K562 (cell line): ENCODE measurements around the gene TTC28. TPM values are rescaled to one million over a fixed set of nuclear protein-coding genes. Genes with fewer than 3 reads are reported as not detected.

Experiments used
- E2F4 ChIP-seq: sonication (generic); formaldehyde crosslinking; IDR thresholded peaks from 2 replicates; pipeline ENCODE4 v1.8.0; 2022; ENCODE audit warnings: mild to moderate bottlenecking, low read depth, missing genetic modification reagents
- GTF2A2 ChIP-seq: IDR thresholded peaks from 2 replicates; pipeline ENCODE4 v1.6.1; 2016; ENCODE audit warnings: mild to moderate bottlenecking, missing genetic modification characterization, missing compliant biosample characterization
- KAT8 ChIP-seq: fragments of 450-650 bp; IDR thresholded peaks from 2 replicates; pipeline ENCODE4 v1.6.1; 2016; ENCODE audit warnings: low read depth, mild to moderate bottlenecking
- NFYB ChIP-seq: IDR thresholded peaks from 2 replicates; pipeline ENCODE4 v1.6.1; 2011; ENCODE audit warnings: mild to moderate bottlenecking, moderate library complexity; ENCODE audit not compliant: insufficient read length; ENCODE audit errors: extremely low read depth
- ZFP30 ChIP-seq: fragments of 250-450 bp; sonication (Bioruptor Pico); IDR thresholded peaks from 2 replicates; pipeline ENCODE4 v1.8.0; 2022; ENCODE audit warnings: moderate library complexity, mild to moderate bottlenecking, inconsistent platforms, borderline replicate concordance
- ZKSCAN1 ChIP-seq: fragments of 150-350 bp; IDR thresholded peaks from 2 replicates; pipeline ENCODE4 v1.6.1; 2016; ENCODE audit warnings: low read depth, low read length
- ZNF184 ChIP-seq: sonication (generic); formaldehyde crosslinking; IDR thresholded peaks from 2 replicates; pipeline ENCODE4 v1.5.0; 2020; ENCODE audit warnings: missing genetic modification reagents
- ZNF239 ChIP-seq: fragments of 250-450 bp; sonication (Bioruptor Pico); IDR thresholded peaks from 2 replicates; pipeline ENCODE4 v1.4.0; 2020; ENCODE audit warnings: mild to moderate bottlenecking
- ZNF551 ChIP-seq: fragments of 250-450 bp; sonication (Bioruptor Pico); IDR thresholded peaks from 2 replicates; pipeline ENCODE4 v1.5.0; 2021; ENCODE audit warnings: mild to moderate bottlenecking, moderate library complexity
- ZNF586 ChIP-seq: fragments of 450-650 bp; formaldehyde crosslinking; conservative IDR thresholded peaks from 2 replicates; pipeline ENCODE4 v1.4.0; 2020; ENCODE audit warnings: mild to moderate bottlenecking, moderate library complexity
- ZNF592 ChIP-seq: fragments of 450-650 bp; IDR thresholded peaks from 2 replicates; pipeline ENCODE4 v1.6.1; 2017; ENCODE audit warnings: antibody characterized with exemption, mild to moderate bottlenecking
- polyA plus RNA-seq, 8 experiments: library from polyadenylated mRNA; depleted of rRNA in 4 of 8; stranded (reverse) in 5 of 8; unstranded in 3 of 8; fragments of >200 nt; fragmentation: Nextera tagmentation in 2 of 8; fragmentation: Illumina TruSeq in 1 of 8; extraction: Ambion mirVana in 2 of 8; extraction: Trizol in 1 of 8; gene quantifications; 2 replicates each; pipeline versions ENCODE4 v1.2.1 to v1.2.3, GENCODE V29; 2011 to 2014; ENCODE audit warnings: inconsistent platforms in 1 of 8, missing spikeins in 1 of 8
- total RNA-seq, 7 experiments: library from RNA; depleted of rRNA in 6 of 7; stranded (reverse); fragments of >200 nt in 6 of 7; fragmentation: Illumina TruSeq in 2 of 7; extraction: Trizol in 2 of 7; gene quantifications; 2 replicates each; pipeline versions ENCODE4 v1.2.1 to v1.2.3, GENCODE V29; 2011 to 2021; ENCODE audit warnings: low replicate concordance in 1 of 7
- TF ChIP-seq, protein P1 (sequence below): fragments of 450-650 bp; IDR thresholded peaks from 2 replicates; pipeline ENCODE4 v1.6.1; 2018; ENCODE audit not compliant: partially characterized antibody
- TF ChIP-seq, protein P2 (sequence below): fragments of 250-450 bp; sonication (Bioruptor Pico); IDR thresholded peaks from 2 replicates; pipeline ENCODE4 v1.4.0; 2020; ENCODE audit warnings: borderline replicate concordance

TTC28 gene
- total and polyA plus RNA-seq, 9 of the 15 experiments (the other 6 are each of a cell fraction or from before 2014, with no cell fraction given): 0.22 to 10.7 (median 3.1) TPM

DNA sequence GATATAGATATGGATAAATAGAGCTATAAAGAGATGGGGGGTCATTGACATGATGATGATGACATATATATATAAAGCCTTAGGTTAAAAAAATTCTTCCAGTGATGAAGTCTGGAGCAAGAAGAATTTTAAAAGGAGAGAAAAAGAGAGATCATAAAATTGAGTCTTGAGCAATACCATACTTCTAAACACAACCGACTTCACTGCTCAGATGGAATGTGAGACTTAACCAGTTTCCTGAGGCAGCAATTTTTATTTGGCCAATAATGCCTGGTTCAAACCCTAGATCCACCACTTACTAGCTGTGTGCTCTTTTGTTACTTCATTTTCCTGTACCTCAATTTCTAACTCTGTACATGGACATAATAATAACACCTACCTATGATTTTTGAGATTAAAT lies 229.5 kb downstream of the TTC28 start (continued):
- TF ChIP-seq, protein P1, sequence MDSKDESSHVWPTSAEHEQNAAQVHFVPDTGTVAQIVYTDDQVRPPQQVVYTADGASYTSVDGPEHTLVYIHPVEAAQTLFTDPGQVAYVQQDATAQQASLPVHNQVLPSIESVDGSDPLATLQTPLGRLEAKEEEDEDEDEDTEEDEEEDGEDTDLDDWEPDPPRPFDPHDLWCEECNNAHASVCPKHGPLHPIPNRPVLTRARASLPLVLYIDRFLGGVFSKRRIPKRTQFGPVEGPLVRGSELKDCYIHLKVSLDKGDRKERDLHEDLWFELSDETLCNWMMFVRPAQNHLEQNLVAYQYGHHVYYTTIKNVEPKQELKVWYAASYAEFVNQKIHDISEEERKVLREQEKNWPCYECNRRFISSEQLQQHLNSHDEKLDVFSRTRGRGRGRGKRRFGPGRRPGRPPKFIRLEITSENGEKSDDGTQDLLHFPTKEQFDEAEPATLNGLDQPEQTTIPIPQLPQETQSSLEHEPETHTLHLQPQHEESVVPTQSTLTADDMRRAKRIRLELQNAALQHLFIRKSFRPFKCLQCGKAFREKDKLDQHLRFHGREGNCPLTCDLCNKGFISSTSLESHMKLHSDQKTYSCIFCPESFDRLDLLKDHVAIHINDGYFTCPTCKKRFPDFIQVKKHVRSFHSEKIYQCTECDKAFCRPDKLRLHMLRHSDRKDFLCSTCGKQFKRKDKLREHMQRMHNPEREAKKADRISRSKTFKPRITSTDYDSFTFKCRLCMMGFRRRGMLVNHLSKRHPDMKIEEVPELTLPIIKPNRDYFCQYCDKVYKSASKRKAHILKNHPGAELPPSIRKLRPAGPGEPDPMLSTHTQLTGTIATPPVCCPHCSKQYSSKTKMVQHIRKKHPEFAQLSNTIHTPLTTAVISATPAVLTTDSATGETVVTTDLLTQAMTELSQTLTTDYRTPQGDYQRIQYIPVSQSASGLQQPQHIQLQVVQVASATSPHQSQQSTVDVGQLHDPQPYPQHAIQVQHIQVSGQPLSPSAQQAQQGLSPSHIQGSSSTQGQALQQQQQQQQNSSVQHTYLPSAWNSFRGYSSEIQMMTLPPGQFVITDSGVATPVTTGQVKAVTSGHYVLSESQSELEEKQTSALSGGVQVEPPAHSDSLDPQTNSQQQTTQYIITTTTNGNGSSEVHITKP: no peak
- TF ChIP-seq ZFP30 (CRISPR knock-in tag): no peak
- no peak for TF ChIP-seq ZKSCAN1
- TF ChIP-seq ZNF239 (CRISPR knock-in tag): no peak
- TF ChIP-seq, protein P2, sequence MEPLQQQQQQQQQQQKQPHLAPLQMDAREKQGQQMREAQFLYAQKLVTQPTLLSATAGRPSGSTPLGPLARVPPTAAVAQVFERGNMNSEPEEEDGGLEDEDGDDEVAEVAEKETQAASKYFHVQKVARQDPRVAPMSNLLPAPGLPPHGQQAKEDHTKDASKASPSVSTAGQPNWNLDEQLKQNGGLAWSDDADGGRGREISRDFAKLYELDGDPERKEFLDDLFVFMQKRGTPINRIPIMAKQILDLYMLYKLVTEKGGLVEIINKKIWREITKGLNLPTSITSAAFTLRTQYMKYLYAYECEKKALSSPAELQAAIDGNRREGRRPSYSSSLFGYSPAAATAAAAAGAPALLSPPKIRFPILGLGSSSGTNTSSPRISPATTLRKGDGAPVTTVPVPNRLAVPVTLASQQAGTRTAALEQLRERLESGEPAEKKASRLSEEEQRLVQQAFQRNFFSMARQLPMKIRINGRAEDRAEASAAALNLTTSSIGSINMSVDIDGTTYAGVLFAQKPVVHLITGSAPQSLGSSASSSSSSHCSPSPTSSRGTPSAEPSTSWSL (CRISPR knock-in tag): no peak
- no peak for TF ChIP-seq KAT8
- TF ChIP-seq GTF2A2 (tag): no peak
- no peak for TF ChIP-seq NFYB
- TF ChIP-seq ZNF551 (CRISPR knock-in tag): no peak
- TF ChIP-seq ZNF592: no peak
- no peak for TF ChIP-seq ZNF586 (CRISPR knock-in tag)
- no peak for TF ChIP-seq E2F4 (CRISPR knock-in tag)
- no peak for TF ChIP-seq ZNF184
